ENCODE measurements around the gene NFIC. TPM values are rescaled to one million over a fixed set of nuclear protein-coding genes. Genes with fewer than 3 reads are reported as not detected.

The NFIC gene
- total and polyA plus RNA-seq, 2 experiments from 2014 or later, result 7.8 to 20.9 TPM

DNA sequence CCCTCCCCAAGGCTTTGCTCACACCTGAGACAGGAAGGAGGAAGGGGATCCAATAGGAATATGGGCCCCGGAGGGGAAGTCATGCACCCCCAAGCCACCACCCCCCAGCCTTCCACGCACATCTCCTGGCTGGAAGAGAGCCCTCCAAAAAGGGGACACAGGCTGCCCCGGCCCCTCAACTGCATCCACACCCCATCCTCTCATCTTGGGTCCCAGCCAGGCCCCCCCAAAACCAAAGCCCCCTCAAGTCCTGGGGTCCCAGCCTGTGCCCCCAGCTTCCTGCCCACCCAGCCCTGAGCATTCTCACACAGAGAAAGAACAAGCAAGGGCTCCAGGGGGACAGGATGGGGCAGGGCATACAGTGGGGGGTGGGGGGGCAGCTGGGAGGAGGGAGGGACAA is 101.8 kb downstream of the NFIC start:
- Histone ChIP-seq H3K27ac (no peak overlapping the region), H3K4me2 (no peak overlapping the region), H3K4me1 (ENCODE audit: insufficient read depth) (peaks cover 22% of the 10 kb centered on the region), H3K36me3 (replicated peaks; ENCODE audit: insufficient read depth, low read depth) (no peaks in the 10 kb centered on the region), H2AFZ (no peak overlapping the region), H3K4me3 (no peak overlapping the region), H3K27me3 (peaks cover 14% of the 10 kb centered on the region), H3K9me3 (ENCODE audit: low read depth) (no peaks in the 10 kb centered on the region), H4K20me1 (ENCODE audit: insufficient read depth, poor library complexity, severe bottlenecking) (no peaks in the 10 kb centered on the region), H3K9me2 (replicated peaks; ENCODE audit: insufficient read depth) (no peaks in the 10 kb centered on the region), H3K79me2 (no peaks in the 10 kb centered on the region)
- WGBS (ENCODE audit: low lambda C conversion rate, missing lambda C conversion rate), result 90% methylated on average over 3 of the region's 3 CpGs
- TF ChIP-seq EZH2 (IDR thresholded peaks at IDR 0.05; ENCODE audit: borderline replicate concordance) (no peak), EZH2phosphoT487 (IDR thresholded peaks at IDR 0.05; ENCODE audit: low read depth, severe bottlenecking, unreplicated experiment) (no peak)
- TF ChIP-seq, protein P1, sequence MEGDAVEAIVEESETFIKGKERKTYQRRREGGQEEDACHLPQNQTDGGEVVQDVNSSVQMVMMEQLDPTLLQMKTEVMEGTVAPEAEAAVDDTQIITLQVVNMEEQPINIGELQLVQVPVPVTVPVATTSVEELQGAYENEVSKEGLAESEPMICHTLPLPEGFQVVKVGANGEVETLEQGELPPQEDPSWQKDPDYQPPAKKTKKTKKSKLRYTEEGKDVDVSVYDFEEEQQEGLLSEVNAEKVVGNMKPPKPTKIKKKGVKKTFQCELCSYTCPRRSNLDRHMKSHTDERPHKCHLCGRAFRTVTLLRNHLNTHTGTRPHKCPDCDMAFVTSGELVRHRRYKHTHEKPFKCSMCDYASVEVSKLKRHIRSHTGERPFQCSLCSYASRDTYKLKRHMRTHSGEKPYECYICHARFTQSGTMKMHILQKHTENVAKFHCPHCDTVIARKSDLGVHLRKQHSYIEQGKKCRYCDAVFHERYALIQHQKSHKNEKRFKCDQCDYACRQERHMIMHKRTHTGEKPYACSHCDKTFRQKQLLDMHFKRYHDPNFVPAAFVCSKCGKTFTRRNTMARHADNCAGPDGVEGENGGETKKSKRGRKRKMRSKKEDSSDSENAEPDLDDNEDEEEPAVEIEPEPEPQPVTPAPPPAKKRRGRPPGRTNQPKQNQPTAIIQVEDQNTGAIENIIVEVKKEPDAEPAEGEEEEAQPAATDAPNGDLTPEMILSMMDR (IDR thresholded peaks at IDR 0.05; ENCODE audit: poor library complexity), result no peak
- DNase-seq (ENCODE audit: low spot score), result no peak

DNA sequence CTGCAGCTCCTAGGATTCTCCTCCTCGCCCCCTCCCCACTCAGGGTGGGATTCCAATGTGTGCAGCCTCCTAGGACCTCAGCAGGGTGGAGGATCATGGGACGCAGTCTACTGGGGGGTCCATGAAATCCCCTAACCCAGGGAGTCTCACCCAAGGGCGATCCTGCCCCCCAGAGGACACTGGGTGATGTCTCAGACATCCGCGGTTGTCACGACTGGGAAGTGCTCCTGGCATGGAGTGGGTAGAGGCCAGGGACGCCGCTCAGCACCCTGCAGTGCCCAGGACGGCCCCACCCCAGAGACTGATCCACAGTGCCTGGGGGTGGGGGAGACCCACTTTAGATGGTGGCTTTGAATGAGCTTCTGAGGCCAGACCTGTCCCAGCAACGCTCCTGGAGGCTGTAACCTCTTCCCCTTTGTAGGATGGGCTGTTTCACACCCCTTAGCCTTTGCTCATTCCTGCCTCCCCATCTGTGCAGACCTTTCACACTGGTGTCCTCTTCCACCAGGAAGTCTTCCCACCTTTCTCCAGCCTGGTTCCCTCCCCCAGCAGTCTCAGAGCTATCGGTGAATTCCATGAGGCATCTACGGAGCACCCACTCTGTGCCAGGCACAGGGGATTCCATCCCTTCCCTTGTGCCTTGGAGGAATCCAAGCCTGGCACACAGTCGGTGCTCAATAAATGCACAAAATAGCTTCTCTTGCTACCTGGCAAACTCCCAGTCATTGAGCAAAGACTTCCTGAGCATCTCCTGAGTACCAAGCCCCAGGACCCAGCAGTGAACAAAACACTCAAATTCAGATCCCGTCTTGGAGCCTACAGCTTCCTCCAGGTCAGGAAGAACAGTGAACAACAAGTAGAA is 103.5 kb downstream of the NFIC start:
- Histone ChIP-seq H3K9me3 (ENCODE audit: low read depth) (no peaks in the 10 kb centered on the region), H2AFZ (no peak overlapping the region), H3K4me3 (no peak overlapping the region), H3K36me3 (replicated peaks; ENCODE audit: insufficient read depth, low read depth) (no peaks in the 10 kb centered on the region), H3K9me2 (replicated peaks; ENCODE audit: insufficient read depth) (no peaks in the 10 kb centered on the region), H3K27me3 (peaks cover 6% of the 10 kb centered on the region), H4K20me1 (ENCODE audit: insufficient read depth, poor library complexity, severe bottlenecking) (no peaks in the 10 kb centered on the region), H3K4me2 (no peak overlapping the region), H3K4me1 (ENCODE audit: insufficient read depth) (peaks cover 19% of the 10 kb centered on the region), H3K79me2 (no peaks in the 10 kb centered on the region), H3K27ac (no peak overlapping the region)
- no peak for DNase-seq (ENCODE audit: low spot score)
- no peak for TF ChIP-seq EZH2 (IDR thresholded peaks at IDR 0.05; ENCODE audit: borderline replicate concordance)
- TF ChIP-seq, protein P1 (IDR thresholded peaks at IDR 0.05; ENCODE audit: poor library complexity), result peak; percentile 10
- no peak for TF ChIP-seq EZH2phosphoT487 (IDR thresholded peaks at IDR 0.05; ENCODE audit: low read depth, severe bottlenecking, unreplicated experiment)
- WGBS (ENCODE audit: low lambda C conversion rate, missing lambda C conversion rate), result 60% methylated on average over 14 of the region's 14 CpGs

DNA sequence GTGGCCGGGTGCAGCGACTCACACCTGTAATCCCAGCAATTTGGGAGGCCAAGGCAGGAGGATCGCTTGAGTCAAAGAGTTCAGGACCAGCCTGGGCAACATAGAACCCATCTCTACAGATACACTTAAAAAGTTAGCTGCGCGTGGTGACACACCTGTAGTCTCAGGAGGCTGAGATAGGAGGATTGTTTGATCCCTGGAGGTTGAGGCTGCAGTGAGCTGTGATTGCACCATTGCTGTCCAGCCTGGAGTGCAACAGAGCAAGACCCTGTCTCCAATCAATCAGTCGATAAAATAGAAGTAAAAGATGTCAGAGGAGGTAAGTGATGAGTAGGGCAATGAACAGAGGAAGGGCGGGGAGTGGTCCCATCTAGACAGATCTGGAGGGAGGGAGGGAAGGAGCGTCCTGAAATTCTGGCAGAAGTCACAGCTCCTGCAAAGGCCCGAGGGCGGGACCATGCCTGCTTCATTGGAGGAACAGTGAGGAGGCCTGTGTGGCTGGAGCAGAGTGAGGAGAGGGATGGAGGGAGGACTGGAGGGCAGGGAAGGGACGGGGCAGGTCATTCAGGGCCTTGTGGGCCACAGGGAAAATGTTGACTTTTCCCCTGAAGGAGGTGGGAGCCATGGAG is 104.2 kb downstream of the NFIC start:
- Histone ChIP-seq H3K4me2 (no peak overlapping the region), H4K20me1 (ENCODE audit: insufficient read depth, poor library complexity, severe bottlenecking) (no peaks in the 10 kb centered on the region), H3K4me3 (no peak overlapping the region), H3K9me2 (replicated peaks; ENCODE audit: insufficient read depth) (no peaks in the 10 kb centered on the region), H3K4me1 (ENCODE audit: insufficient read depth) (peaks cover 19% of the 10 kb centered on the region), H3K79me2 (no peaks in the 10 kb centered on the region), H3K27ac (no peak overlapping the region), H2AFZ (no peak overlapping the region), H3K9me3 (ENCODE audit: low read depth) (no peaks in the 10 kb centered on the region), H3K36me3 (replicated peaks; ENCODE audit: insufficient read depth, low read depth) (no peaks in the 10 kb centered on the region), H3K27me3 (peaks cover 5% of the 10 kb centered on the region)
- WGBS (ENCODE audit: low lambda C conversion rate, missing lambda C conversion rate), result 84% methylated on average over 8 of the region's 11 CpGs
- no peak for DNase-seq (ENCODE audit: low spot score)
- TF ChIP-seq, protein P1 (IDR thresholded peaks at IDR 0.05; ENCODE audit: poor library complexity), result no peak
- TF ChIP-seq EZH2phosphoT487 (IDR thresholded peaks at IDR 0.05; ENCODE audit: low read depth, severe bottlenecking, unreplicated experiment) (no peak), EZH2 (IDR thresholded peaks at IDR 0.05; ENCODE audit: borderline replicate concordance) (no peak)
